B cell (primary cell): ENCODE measurements around the gene ASF1A. TPM values are rescaled to one million over a fixed set of nuclear protein-coding genes. Genes with fewer than 3 reads are reported as not detected.

Source experiments
- ATAC-seq: fragments of 200-7000 bp; cut with Tn5 transposase; one replicate; pipeline ENCODE4 v1.10.0; 2021; ENCODE audit warnings: low read depth, mild to moderate bottlenecking, moderate number of reproducible peaks, moderate library complexity
- CTCF ChIA-PET: fragments of 350-600 bp; sonication (Branson Sonifier 250); formaldehyde crosslinking; loops from one replicate; lab custom pipeline; 2021; ENCODE audit warnings: antibody characterized with exemption, inconsistent platforms; lab: Charles Lee
- POLR2A ChIA-PET: fragments of 350-600 bp; sonication (Branson Sonifier 250); formaldehyde crosslinking; loops from one replicate; lab custom pipeline; 2021; ENCODE audit warnings: antibody characterized with exemption; lab: Charles Lee
- DNase-seq: peaks from one replicate; pipeline ENCODE4 v3.0.0; 2013
- H2AFZ ChIP-seq: 2 replicates; pipeline ENCODE4 v1.6.1; 2012; ENCODE audit warnings: mild to moderate bottlenecking, low read depth, low read length; ENCODE audit not compliant: insufficient read depth, poor library complexity, severe bottlenecking
- H3K27ac ChIP-seq, 2 donors: 1 replicate in 1 of 2; 2 replicates in 1 of 2; pipeline ENCODE4 v1.5.1; 2012 to 2013; ENCODE audit warnings: low read length in 2 of 2, mild to moderate bottlenecking in 2 of 2, moderate library complexity in 1 of 2
- H3K27me3 ChIP-seq, 4 experiments: fragments of 200-600 bp in 1 of 4; sonication (generic) in 1 of 4; replicated peaks in 1 of 4; 1 replicate in 2 of 4; 2 replicates in 2 of 4; pipeline versions ENCODE4 v1.6.1 to v1.7.0; 2013 to 2016; ENCODE audit warnings: low read length in 3 of 4, mild to moderate bottlenecking in 2 of 4, mixed read lengths in 1 of 4, moderate library complexity in 1 of 4; ENCODE audit not compliant: insufficient read depth in 4 of 4, control insufficient read depth in 3 of 4; ENCODE audit errors: control extremely low read depth in 1 of 4
- H3K36me3 ChIP-seq, 2 experiments: replicated peaks in 1 of 2; 1 replicate in 1 of 2; 2 replicates in 1 of 2; pipeline versions ENCODE4 v1.6.1 to v1.7.1; 2013; ENCODE audit warnings: low read length in 1 of 2; ENCODE audit not compliant: insufficient read depth in 2 of 2, control insufficient read depth in 1 of 2; ENCODE audit errors: control extremely low read depth in 1 of 2, extremely low read depth in 1 of 2
- H3K4me1 ChIP-seq, 2 donors: fragments of 200-600 bp in 1 of 2; sonication (generic) in 1 of 2; 1 replicate in 1 of 2; 2 replicates in 1 of 2; pipeline versions ENCODE4 v1.5.1 to v1.6.1; 2013 to 2017; ENCODE audit warnings: low read length in 2 of 2; ENCODE audit not compliant: control insufficient read depth in 2 of 2, insufficient read depth in 2 of 2
- H3K4me2 ChIP-seq: replicated peaks from 2 replicates; pipeline ENCODE3; 2012; ENCODE audit warnings: mild to moderate bottlenecking, low read depth, low read length; ENCODE audit not compliant: poor library complexity, severe bottlenecking
- H3K4me3 ChIP-seq, 5 experiments: fragments of 200-600 bp in 1 of 5; sonication (generic) in 1 of 5; 1 replicate in 3 of 5; 2 replicates in 2 of 5; pipeline versions ENCODE4 v1.5.1 to v1.7.0; 2011 to 2016; ENCODE audit warnings: low read length in 4 of 5, mild to moderate bottlenecking in 4 of 5, low read depth in 2 of 5, control low read depth in 1 of 5, moderate library complexity in 1 of 5; ENCODE audit not compliant: insufficient read depth in 1 of 5; ENCODE audit errors: control extremely low read depth in 1 of 5, extremely low read depth in 1 of 5
- H3K79me2 ChIP-seq: fragments of 200-600 bp; sonication (generic); one replicate; pipeline ENCODE4 v1.6.0; 2016; ENCODE audit warnings: low read length; ENCODE audit not compliant: control insufficient read depth, insufficient read depth
- H3K9ac ChIP-seq: fragments of 200-600 bp; sonication (generic); 2 replicates; pipeline ENCODE4 v1.6.1; 2017; ENCODE audit warnings: mild to moderate bottlenecking, low read length, moderate library complexity
- H3K9me3 ChIP-seq, 3 donors: one replicate each; pipeline versions ENCODE4 v1.6.1 to v1.7.1; 2013; ENCODE audit warnings: low read length in 2 of 3; ENCODE audit not compliant: control insufficient read depth in 2 of 3, insufficient read depth in 1 of 3; ENCODE audit errors: control extremely low read depth in 1 of 3
- H4K20me1 ChIP-seq: 2 replicates; pipeline ENCODE4 v1.6.0; 2012; ENCODE audit warnings: mild to moderate bottlenecking, low read length; ENCODE audit not compliant: insufficient read depth, control insufficient read depth, poor library complexity, severe bottlenecking
- H3K27ac Mint-ChIP-seq: one replicate; pipeline ENCODE4 v1.8.0; 2021; ENCODE audit warnings: mixed read lengths
- H3K27me3 Mint-ChIP-seq: one replicate; pipeline ENCODE4 v1.8.0; 2021; ENCODE audit warnings: mixed read lengths
- H3K4me1 Mint-ChIP-seq: one replicate; pipeline ENCODE4 v1.8.0; 2021; ENCODE audit warnings: mixed read lengths
- H3K4me3 Mint-ChIP-seq: one replicate; pipeline ENCODE4 v1.8.0; 2021; ENCODE audit warnings: mixed read lengths
- H3K9me3 Mint-ChIP-seq: one replicate; pipeline ENCODE4 v1.8.0; 2022; ENCODE audit warnings: mixed read lengths; ENCODE audit not compliant: insufficient read depth
- CTCF ChIP-seq: fragments of 200-600 bp; IDR thresholded peaks from one replicate; pipeline ENCODE4 v1.8.0; 2022; ENCODE audit warnings: antibody characterized with exemption, mild to moderate bottlenecking
- EZH2 ChIP-seq: IDR thresholded peaks from 2 replicates; pipeline ENCODE4 v1.6.1; 2012; ENCODE audit warnings: borderline replicate concordance, low read depth, mild to moderate bottlenecking, moderate library complexity, low read length; ENCODE audit not compliant: insufficient read depth, poor library complexity, severe bottlenecking
- WGBS: methylation state at CpG from one replicate; pipeline ENCODE4 v1.1.5; 2013; ENCODE audit warnings: missing lambda C conversion rate; ENCODE audit not compliant: insufficient coverage; 5-methylcytosine and 5-hydroxymethylcytosine counted together
- intact Hi-C: fragments of 100-400 bp; cut with micrococcal nuclease; formaldehyde crosslinking; loops from one replicate; pipeline ENCODE4 v1.10.0; 2022
- polyA plus RNA-seq: library from polyadenylated mRNA; depleted of rRNA; stranded (reverse); fragments of >200 nt; gene quantifications from 2 replicates; pipeline ENCODE4 v1.2.3, GENCODE V29; 2012
- total RNA-seq, 2 donors: library from RNA; stranded (reverse); fragments of 120-200 nt in 1 of 2; gene quantifications; 1 replicate in 1 of 2; 2 replicates in 1 of 2; pipeline versions ENCODE4 v1.2.3 to v1.2.4, GENCODE V29; 2013 to 2022

The ASF1A gene
- total and polyA plus RNA-seq, 2 donors (not counting 1 experiment from before 2014, with no cell fraction given), result 4.0 to 25.3 TPM

GRCh38 chr6:118913161-118913560 is 19.2 kb downstream of the ASF1A start:
- TF ChIP-seq CTCF (no peak), EZH2 (no peak)
- Histone ChIP-seq H3K4me3 (no peak overlapping the region), H4K20me1 (no peaks in the 10 kb centered on the region), H3K4me2 (no peak overlapping the region), H3K27ac (no peak overlapping the region), H3K79me2 (no peaks in the 10 kb centered on the region), H3K9ac (no peak overlapping the region), H3K9me3 (no peaks in the 10 kb centered on the region), H3K27me3 (no peaks in the 10 kb centered on the region), H2AFZ (no peak overlapping the region), H3K4me1 (no peaks in the 10 kb centered on the region), H3K36me3 (peaks cover 13 to 67% of the 10 kb centered on the region in 2 experiments)
- CTCF ChIA-PET, result interaction anchor here (1.6 kb wide), 1 partner anchor 15 kb away, joined by 5 read pairs; no protein-coding TSS in a partner anchor
- WGBS, result 100% methylated on average over 1 of the region's 2 CpGs
- Mint-ChIP-seq H3K27ac (no peak overlapping the region), H3K27me3 (no peaks in the 10 kb centered on the region), H3K9me3 (no peaks in the 10 kb centered on the region), H3K4me3 (no peak overlapping the region), H3K4me1 (no peaks in the 10 kb centered on the region)
- DNase-seq, result no peak
- no peak for ATAC-seq
- intact Hi-C loops, result no loop called here
- POLR2A ChIA-PET, result no interaction called here

DNA sequence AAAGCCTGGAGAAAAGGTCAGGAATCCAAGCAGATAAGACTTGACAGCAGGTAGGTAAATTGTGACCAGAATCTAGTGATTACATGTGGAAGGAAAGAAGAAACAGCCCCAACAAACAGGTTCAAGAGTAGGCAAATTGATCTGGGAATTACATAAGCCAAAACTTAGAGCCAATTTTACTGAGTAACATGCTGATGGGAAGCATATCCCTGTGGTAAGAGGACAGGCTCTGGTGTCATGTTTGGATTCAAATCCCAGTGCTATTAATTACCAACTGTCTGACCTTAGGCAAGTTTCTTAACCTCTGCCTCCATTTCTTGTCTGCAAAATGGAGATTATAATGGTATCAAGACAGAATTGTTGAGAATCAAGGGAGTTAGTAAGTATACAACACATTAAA is 20.6 kb downstream of the ASF1A start:
- H3K27me3 ChIP-seq, result no peaks in the 10 kb centered on the region
- H3K27ac ChIP-seq, result no peak overlapping the region
- no peaks in the 10 kb centered on the region for H3K9me3 ChIP-seq
- no peaks in the 10 kb centered on the region for H3K9me3 Mint-ChIP-seq
- no peaks in the 10 kb centered on the region for H4K20me1 ChIP-seq
- ATAC-seq, result no peak
- no peak overlapping the region for H3K27ac Mint-ChIP-seq
- peaks cover 11 to 66% of the 10 kb centered on the region in 2 experiments for H3K36me3 ChIP-seq
- no peaks in the 10 kb centered on the region for H3K4me1 Mint-ChIP-seq
- no peak overlapping the region for H2AFZ ChIP-seq
- ChIA-PET POLR2A (no interaction called here), CTCF (no interaction called here)
- H3K9ac ChIP-seq, result no peak overlapping the region
- no peak overlapping the region for H3K4me3 Mint-ChIP-seq
- DNase-seq, result no peak
- H3K4me2 ChIP-seq, result no peak overlapping the region
- intact Hi-C loops, result no loop called here
- no peaks in the 10 kb centered on the region for H3K4me1 ChIP-seq
- no peaks in the 10 kb centered on the region for H3K79me2 ChIP-seq
- no peak overlapping the region for H3K4me3 ChIP-seq
- no peaks in the 10 kb centered on the region for H3K27me3 Mint-ChIP-seq
- TF ChIP-seq EZH2, result no peak
- no peak for TF ChIP-seq CTCF
